ENCODE data around the gene ZNF467. TPM values are rescaled to one million over a fixed set of nuclear protein-coding genes. Genes with fewer than 3 reads are reported as not detected.

Gene ZNF467
- total RNA-seq, 4 donors from 2014 or later: 1.2 to 4.4 (median 2.0) TPM

GRCh38 chr7:149716932-149717307 lies 56.5 kb downstream of the ZNF467 start:
- intact Hi-C loops (cut with DNase I): no loop called here
- DNase-seq: no peak
- TF ChIP-seq POLR2A (IDR thresholded peaks at IDR 0.05): no peak
- TF ChIP-seq, protein P1, sequence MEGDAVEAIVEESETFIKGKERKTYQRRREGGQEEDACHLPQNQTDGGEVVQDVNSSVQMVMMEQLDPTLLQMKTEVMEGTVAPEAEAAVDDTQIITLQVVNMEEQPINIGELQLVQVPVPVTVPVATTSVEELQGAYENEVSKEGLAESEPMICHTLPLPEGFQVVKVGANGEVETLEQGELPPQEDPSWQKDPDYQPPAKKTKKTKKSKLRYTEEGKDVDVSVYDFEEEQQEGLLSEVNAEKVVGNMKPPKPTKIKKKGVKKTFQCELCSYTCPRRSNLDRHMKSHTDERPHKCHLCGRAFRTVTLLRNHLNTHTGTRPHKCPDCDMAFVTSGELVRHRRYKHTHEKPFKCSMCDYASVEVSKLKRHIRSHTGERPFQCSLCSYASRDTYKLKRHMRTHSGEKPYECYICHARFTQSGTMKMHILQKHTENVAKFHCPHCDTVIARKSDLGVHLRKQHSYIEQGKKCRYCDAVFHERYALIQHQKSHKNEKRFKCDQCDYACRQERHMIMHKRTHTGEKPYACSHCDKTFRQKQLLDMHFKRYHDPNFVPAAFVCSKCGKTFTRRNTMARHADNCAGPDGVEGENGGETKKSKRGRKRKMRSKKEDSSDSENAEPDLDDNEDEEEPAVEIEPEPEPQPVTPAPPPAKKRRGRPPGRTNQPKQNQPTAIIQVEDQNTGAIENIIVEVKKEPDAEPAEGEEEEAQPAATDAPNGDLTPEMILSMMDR (IDR thresholded peaks at IDR 0.05): no peak
- H3K27ac ChIP-seq: peak overlapping the region in 3 of 4 donors; percentile 26 to 83 (median 58)
- H3K4me1 ChIP-seq: peaks cover 27 to 58% (median 30%) of the 10 kb centered on the region in 3 donors
- 0 to 100% methylated on average over 1 to 2 of the region's 4 CpGs for WGBS, 2 donors
- no peak overlapping the region for H3K4me3 ChIP-seq
- peaks cover 0 to 24% (median 0%) of the 10 kb centered on the region in 3 donors for H3K36me3 ChIP-seq
- peaks cover 0 to 8% (median 0%) of the 10 kb centered on the region in 3 donors for H3K9me3 ChIP-seq
- no peaks in the 10 kb centered on the region for H3K27me3 ChIP-seq

GRCh38 chr7:149716007-149716931 lies 57.1 kb downstream of the ZNF467 start:
- TF ChIP-seq POLR2A (IDR thresholded peaks at IDR 0.05): no peak
- TF ChIP-seq, protein P1 (IDR thresholded peaks at IDR 0.05): no peak
- H3K4me3 ChIP-seq: peak overlapping the region in 1 of 4 donors; percentile 74
- 47 to 49% methylated on average over 9 of the region's 11 CpGs for WGBS, 2 donors

DNA sequence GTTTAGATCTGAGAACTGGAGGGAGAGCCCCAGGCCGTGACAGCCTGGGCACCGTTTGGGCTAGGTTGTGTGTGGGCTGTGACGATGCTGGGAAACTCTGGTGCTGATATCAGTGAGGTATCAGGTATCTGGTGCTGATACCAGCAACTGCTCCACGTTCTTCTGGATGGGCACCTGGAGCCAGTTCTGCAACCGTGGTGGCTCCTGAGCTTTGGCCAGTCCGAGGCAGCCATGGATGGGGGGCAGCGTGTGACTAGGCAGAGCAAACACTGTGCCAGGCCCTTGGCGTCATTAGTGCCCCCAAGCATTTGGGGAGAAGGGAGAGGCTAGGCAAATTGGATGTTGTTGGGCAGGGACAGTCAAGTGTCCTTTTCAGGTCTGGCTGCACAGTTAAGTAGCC lies 57.9 kb downstream of the ZNF467 start:
- intact Hi-C loops (cut with DNase I): no loop called here
- Histone ChIP-seq H3K4me3 (peak overlapping the region; percentile 50 to 74 (median 64)), H3K36me3 (peaks cover 0 to 9% (median 0%) of the 10 kb centered on the region in 3 donors), H3K9me3 (peaks cover 0 to 21% (median 11%) of the 10 kb centered on the region in 3 donors), H3K4me1 (peaks cover 27 to 54% (median 30%) of the 10 kb centered on the region in 3 donors), H3K27me3 (no peaks in the 10 kb centered on the region), H3K27ac (peak overlapping the region; percentile 60 to 87 (median 76))
- TF ChIP-seq, protein P1 (IDR thresholded peaks at IDR 0.05): no peak
- no peak for TF ChIP-seq POLR2A (IDR thresholded peaks at IDR 0.05)
- 38 to 80% methylated on average over 2 to 5 of the region's 8 CpGs for WGBS, 2 donors
- no peak for DNase-seq

More at GRCh38 chr7:149716007-149716931, 57.1 kb downstream of the ZNF467 start:
- peaks cover 0 to 17% (median 0%) of the 10 kb centered on the region in 3 donors for H3K36me3 ChIP-seq
- DNase-seq: no peak
- H3K9me3 ChIP-seq: peaks cover 0 to 13% (median 3%) of the 10 kb centered on the region in 3 donors
- intact Hi-C loops (cut with DNase I): no loop called here
- H3K27me3 ChIP-seq: no peaks in the 10 kb centered on the region
- peak overlapping the region; percentile 4 to 87 (median 76) for H3K27ac ChIP-seq
- peaks cover 27 to 58% (median 30%) of the 10 kb centered on the region in 3 donors for H3K4me1 ChIP-seq

GRCh38 chr7:149714910-149715471 lies 58.4 kb downstream of the ZNF467 start:
- peaks cover 0 to 5% (median 0%) of the 10 kb centered on the region in 3 donors for H3K36me3 ChIP-seq
- intact Hi-C loops (cut with DNase I): no loop called here
- peaks cover 0 to 26% (median 16%) of the 10 kb centered on the region in 3 donors for H3K9me3 ChIP-seq
- H3K27ac ChIP-seq: peak overlapping the region; percentile 60 to 87 (median 76)
- DNase-seq: no peak
- no peaks in the 10 kb centered on the region for H3K27me3 ChIP-seq
- peak overlapping the region; percentile 50 to 74 (median 64) for H3K4me3 ChIP-seq
- peaks cover 27 to 49% (median 30%) of the 10 kb centered on the region in 3 donors for H3K4me1 ChIP-seq
- WGBS, 2 donors: 0% methylated on average over 7 of the region's 48 CpGs; no CpG with 5 or more reads in 1 of the 2 donors
- no peak for TF ChIP-seq POLR2A (IDR thresholded peaks at IDR 0.05)
- TF ChIP-seq, protein P1 (IDR thresholded peaks at IDR 0.05): no peak

Other genes starting within 250 kb of the ZNF467 start
- 10 to 100 TPM in 2 of 4 donors, 1 to 10 TPM in 2; 7.1 to 13.2 (median 9.9) TPM for gene ZNF862, start 64.8 kb upstream of the ZNF467 start, total RNA-seq
- 10 to 100 TPM in 1 of 4 donors, 1 to 10 TPM in 3; 5.1 to 22.9 (median 8.2) TPM for gene ATP6V0E2, start 100.4 kb upstream of the ZNF467 start, total RNA-seq

Measured in esophagus squamous epithelium (tissue), 5 donors.